ENCODE measurements around the gene KIF5C.

- TF ChIP-seq, protein P1, sequence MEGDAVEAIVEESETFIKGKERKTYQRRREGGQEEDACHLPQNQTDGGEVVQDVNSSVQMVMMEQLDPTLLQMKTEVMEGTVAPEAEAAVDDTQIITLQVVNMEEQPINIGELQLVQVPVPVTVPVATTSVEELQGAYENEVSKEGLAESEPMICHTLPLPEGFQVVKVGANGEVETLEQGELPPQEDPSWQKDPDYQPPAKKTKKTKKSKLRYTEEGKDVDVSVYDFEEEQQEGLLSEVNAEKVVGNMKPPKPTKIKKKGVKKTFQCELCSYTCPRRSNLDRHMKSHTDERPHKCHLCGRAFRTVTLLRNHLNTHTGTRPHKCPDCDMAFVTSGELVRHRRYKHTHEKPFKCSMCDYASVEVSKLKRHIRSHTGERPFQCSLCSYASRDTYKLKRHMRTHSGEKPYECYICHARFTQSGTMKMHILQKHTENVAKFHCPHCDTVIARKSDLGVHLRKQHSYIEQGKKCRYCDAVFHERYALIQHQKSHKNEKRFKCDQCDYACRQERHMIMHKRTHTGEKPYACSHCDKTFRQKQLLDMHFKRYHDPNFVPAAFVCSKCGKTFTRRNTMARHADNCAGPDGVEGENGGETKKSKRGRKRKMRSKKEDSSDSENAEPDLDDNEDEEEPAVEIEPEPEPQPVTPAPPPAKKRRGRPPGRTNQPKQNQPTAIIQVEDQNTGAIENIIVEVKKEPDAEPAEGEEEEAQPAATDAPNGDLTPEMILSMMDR (tag by site-specific recombination; IDR thresholded peaks at IDR 0.05): no peak
- no peak for TF ChIP-seq ZNF324 (tag by site-specific recombination; IDR thresholded peaks at IDR 0.05)
- TF ChIP-seq, protein P2, sequence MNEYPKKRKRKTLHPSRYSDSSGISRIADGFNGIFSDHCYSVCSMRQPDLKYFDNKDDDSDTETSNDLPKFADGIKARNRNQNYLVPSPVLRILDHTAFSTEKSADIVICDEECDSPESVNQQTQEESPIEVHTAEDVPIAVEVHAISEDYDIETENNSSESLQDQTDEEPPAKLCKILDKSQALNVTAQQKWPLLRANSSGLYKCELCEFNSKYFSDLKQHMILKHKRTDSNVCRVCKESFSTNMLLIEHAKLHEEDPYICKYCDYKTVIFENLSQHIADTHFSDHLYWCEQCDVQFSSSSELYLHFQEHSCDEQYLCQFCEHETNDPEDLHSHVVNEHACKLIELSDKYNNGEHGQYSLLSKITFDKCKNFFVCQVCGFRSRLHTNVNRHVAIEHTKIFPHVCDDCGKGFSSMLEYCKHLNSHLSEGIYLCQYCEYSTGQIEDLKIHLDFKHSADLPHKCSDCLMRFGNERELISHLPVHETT (tag by site-specific recombination; IDR thresholded peaks at IDR 0.05): no peak
- no peak for TF ChIP-seq PRDM10 (tag by site-specific recombination; IDR thresholded peaks at IDR 0.05)
- no peak for TF ChIP-seq ZNF664 (tag by site-specific recombination; IDR thresholded peaks at IDR 0.05)
- no peak for TF ChIP-seq ZBTB8A (tag by site-specific recombination; IDR thresholded peaks at IDR 0.05)
- TF ChIP-seq, protein P3, sequence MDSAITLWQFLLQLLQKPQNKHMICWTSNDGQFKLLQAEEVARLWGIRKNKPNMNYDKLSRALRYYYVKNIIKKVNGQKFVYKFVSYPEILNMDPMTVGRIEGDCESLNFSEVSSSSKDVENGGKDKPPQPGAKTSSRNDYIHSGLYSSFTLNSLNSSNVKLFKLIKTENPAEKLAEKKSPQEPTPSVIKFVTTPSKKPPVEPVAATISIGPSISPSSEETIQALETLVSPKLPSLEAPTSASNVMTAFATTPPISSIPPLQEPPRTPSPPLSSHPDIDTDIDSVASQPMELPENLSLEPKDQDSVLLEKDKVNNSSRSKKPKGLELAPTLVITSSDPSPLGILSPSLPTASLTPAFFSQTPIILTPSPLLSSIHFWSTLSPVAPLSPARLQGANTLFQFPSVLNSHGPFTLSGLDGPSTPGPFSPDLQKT (IDR thresholded peaks at IDR 0.05; ENCODE audit: borderline replicate concordance, low read depth, low read length): no peak
- TF ChIP-seq MYNN (tag by site-specific recombination; IDR thresholded peaks at IDR 0.05; ENCODE audit: borderline replicate concordance): no peak
- TF ChIP-seq, protein P4, sequence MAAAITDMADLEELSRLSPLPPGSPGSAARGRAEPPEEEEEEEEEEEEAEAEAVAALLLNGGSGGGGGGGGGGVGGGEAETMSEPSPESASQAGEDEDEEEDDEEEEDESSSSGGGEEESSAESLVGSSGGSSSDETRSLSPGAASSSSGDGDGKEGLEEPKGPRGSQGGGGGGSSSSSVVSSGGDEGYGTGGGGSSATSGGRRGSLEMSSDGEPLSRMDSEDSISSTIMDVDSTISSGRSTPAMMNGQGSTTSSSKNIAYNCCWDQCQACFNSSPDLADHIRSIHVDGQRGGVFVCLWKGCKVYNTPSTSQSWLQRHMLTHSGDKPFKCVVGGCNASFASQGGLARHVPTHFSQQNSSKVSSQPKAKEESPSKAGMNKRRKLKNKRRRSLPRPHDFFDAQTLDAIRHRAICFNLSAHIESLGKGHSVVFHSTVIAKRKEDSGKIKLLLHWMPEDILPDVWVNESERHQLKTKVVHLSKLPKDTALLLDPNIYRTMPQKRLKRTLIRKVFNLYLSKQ (tag by site-specific recombination; IDR thresholded peaks at IDR 0.05; ENCODE audit: borderline replicate concordance): no peak
- TF ChIP-seq ZNF24 (tag by site-specific recombination; IDR thresholded peaks at IDR 0.05): no peak
- TF ChIP-seq ZNF626 (tag by site-specific recombination; IDR thresholded peaks at IDR 0.05): no peak
- no peak for TF ChIP-seq ZNF548 (tag by site-specific recombination; IDR thresholded peaks at IDR 0.05)
These were observed 200.1 kb downstream of the KIF5C start for GRCh38 chr2:149075105-149075504.
